ENCODE results near the gene MAML2.
A peak's percentile ranks its signal among the peaks of the same experiment; 100 is the strongest.

Gene MAML2

GRCh38 chr11:96002754-96003290 is 340.2 kb downstream of the MAML2 start:
- H3K4me2 ChIP-seq (ENCODE audit: low read length, poor library complexity, severe bottlenecking), result no peak overlapping the region
- no peak overlapping the region for H3K18ac ChIP-seq (ENCODE audit: low read depth in 1 of 2, low read length in 2 of 2)
- no peaks in the 10 kb centered on the region for H3K4me1 ChIP-seq (ENCODE audit: control insufficient read depth, insufficient read depth, low read depth, low read length)
- no peak overlapping the region for H3K9ac ChIP-seq (ENCODE audit: low read length)
- no peak overlapping the region for H4K91ac ChIP-seq (ENCODE audit: low read length)
- H3K9me3 ChIP-seq (ENCODE audit: control insufficient read depth, low read length), result no peaks in the 10 kb centered on the region
- H3K27ac ChIP-seq (ENCODE audit: low read length, poor library complexity, severe bottlenecking), result no peak overlapping the region
- no peak overlapping the region for H3K4me3 ChIP-seq (ENCODE audit: insufficient read depth in 1 of 2, low read depth in 1 of 2, low read length in 2 of 2)
- H4K8ac ChIP-seq (ENCODE audit: low read length), result no peak overlapping the region
- H2AFZ ChIP-seq (ENCODE audit: low read depth, low read length), result no peak overlapping the region
- H3K23ac ChIP-seq (ENCODE audit: low read length in 2 of 2), result no peak overlapping the region
- no peak overlapping the region for H2BK5ac ChIP-seq (ENCODE audit: low read depth, low read length, poor library complexity, severe bottlenecking)
- H3K79me1 ChIP-seq (replicated peaks; ENCODE audit: low read length, poor library complexity, severe bottlenecking), result peaks cover 13% of the 10 kb centered on the region
- no peak overlapping the region for H3K14ac ChIP-seq (ENCODE audit: low read length in 2 of 2)
- WGBS, result 93% methylated on average over 1 of the region's 1 CpG
- no peak for DNase-seq
- H2BK120ac ChIP-seq (ENCODE audit: low read depth, low read length), result no peak overlapping the region
- H3K4ac ChIP-seq (ENCODE audit: low read depth in 1 of 2, low read length in 2 of 2), result no peak overlapping the region
- no peak overlapping the region for H2BK15ac ChIP-seq (ENCODE audit: low read depth, poor library complexity, severe bottlenecking)
- H3K36me3 ChIP-seq (ENCODE audit: control insufficient read depth in 1 of 2, insufficient read depth in 2 of 2, low read depth in 1 of 2, low read length in 2 of 2), result peaks cover 0 to 5% of the 10 kb centered on the region in 2 experiments
- no peak overlapping the region for H2BK12ac ChIP-seq (ENCODE audit: low read length in 2 of 2)
- H2AK5ac ChIP-seq (ENCODE audit: low read length, severe bottlenecking), result no peak overlapping the region
- H3K27me3 ChIP-seq (ENCODE audit: control insufficient read depth in 1 of 2, insufficient read depth in 1 of 2, low read length in 2 of 2), result no peaks in the 10 kb centered on the region

GRCh38 chr11:96002339-96002738 is 340.7 kb downstream of the MAML2 start:
- no peak for DNase-seq
- 98% methylated on average over 2 of the region's 2 CpGs for WGBS
- no peak overlapping the region for H3K23ac ChIP-seq (ENCODE audit: low read length in 2 of 2)
- H2BK12ac ChIP-seq (ENCODE audit: low read length in 2 of 2), result no peak overlapping the region
- no peak overlapping the region for H3K14ac ChIP-seq (ENCODE audit: low read length in 2 of 2)
- no peak overlapping the region for H3K4me3 ChIP-seq (ENCODE audit: insufficient read depth in 1 of 2, low read depth in 1 of 2, low read length in 2 of 2)
- no peak overlapping the region for H4K8ac ChIP-seq (ENCODE audit: low read length)
- no peak overlapping the region for H3K4ac ChIP-seq (ENCODE audit: low read depth in 1 of 2, low read length in 2 of 2)
- H3K27me3 ChIP-seq (ENCODE audit: control insufficient read depth in 1 of 2, insufficient read depth in 1 of 2, low read length in 2 of 2), result no peaks in the 10 kb centered on the region
- no peaks in the 10 kb centered on the region for H3K4me1 ChIP-seq (ENCODE audit: control insufficient read depth, insufficient read depth, low read depth, low read length)
- H3K9me3 ChIP-seq (ENCODE audit: control insufficient read depth, low read length), result no peaks in the 10 kb centered on the region
- H3K27ac ChIP-seq (ENCODE audit: low read length, poor library complexity, severe bottlenecking), result no peak overlapping the region
- H3K79me1 ChIP-seq (replicated peaks; ENCODE audit: low read length, poor library complexity, severe bottlenecking), result peaks cover 13% of the 10 kb centered on the region
- no peak overlapping the region for H2BK120ac ChIP-seq (ENCODE audit: low read depth, low read length)
- no peak overlapping the region for H2BK15ac ChIP-seq (ENCODE audit: low read depth, poor library complexity, severe bottlenecking)
- no peak overlapping the region for H3K18ac ChIP-seq (ENCODE audit: low read depth in 1 of 2, low read length in 2 of 2)
- H2BK5ac ChIP-seq (ENCODE audit: low read depth, low read length, poor library complexity, severe bottlenecking), result no peak overlapping the region
- no peak overlapping the region for H3K9ac ChIP-seq (ENCODE audit: low read length)
- no peak overlapping the region for H2AK5ac ChIP-seq (ENCODE audit: low read length, severe bottlenecking)
- no peak overlapping the region for H4K91ac ChIP-seq (ENCODE audit: low read length)
- no peak overlapping the region for H2AFZ ChIP-seq (ENCODE audit: low read depth, low read length)
- H3K4me2 ChIP-seq (ENCODE audit: low read length, poor library complexity, severe bottlenecking), result no peak overlapping the region
- peaks cover 0 to 5% of the 10 kb centered on the region in 2 experiments for H3K36me3 ChIP-seq (ENCODE audit: control insufficient read depth in 1 of 2, insufficient read depth in 2 of 2, low read depth in 1 of 2, low read length in 2 of 2)

- Histone ChIP-seq H4K91ac (ENCODE audit: low read length) (no peak overlapping the region), H4K8ac (ENCODE audit: low read length) (no peak overlapping the region), H2BK12ac (ENCODE audit: low read length in 2 of 2) (peak overlapping the region in 1 of 2 experiments; percentile 10), H3K14ac (ENCODE audit: low read length in 2 of 2) (no peak overlapping the region), H3K36me3 (ENCODE audit: control insufficient read depth in 1 of 2, insufficient read depth in 2 of 2, low read depth in 1 of 2, low read length in 2 of 2) (peaks cover 0 to 5% of the 10 kb centered on the region in 2 experiments), H3K9ac (ENCODE audit: low read length) (peak overlapping the region; percentile 88), H2BK120ac (ENCODE audit: low read depth, low read length) (no peak overlapping the region), H3K23ac (ENCODE audit: low read length in 2 of 2) (no peak overlapping the region), H2BK15ac (ENCODE audit: low read depth, poor library complexity, severe bottlenecking) (no peak overlapping the region), H3K4me2 (ENCODE audit: low read length, poor library complexity, severe bottlenecking) (no peak overlapping the region), H3K27ac (ENCODE audit: low read length, poor library complexity, severe bottlenecking) (no peak overlapping the region), H2BK5ac (ENCODE audit: low read depth, low read length, poor library complexity, severe bottlenecking) (no peak overlapping the region), H3K4ac (ENCODE audit: low read depth in 1 of 2, low read length in 2 of 2) (no peak overlapping the region), H3K18ac (ENCODE audit: low read depth in 1 of 2, low read length in 2 of 2) (no peak overlapping the region), H3K4me3 (ENCODE audit: insufficient read depth in 1 of 2, low read depth in 1 of 2, low read length in 2 of 2) (peak overlapping the region in 1 of 2 experiments; percentile 62), H3K27me3 (ENCODE audit: control insufficient read depth in 1 of 2, insufficient read depth in 1 of 2, low read length in 2 of 2) (no peaks in the 10 kb centered on the region), H3K9me3 (ENCODE audit: control insufficient read depth, low read length) (no peaks in the 10 kb centered on the region), H3K79me1 (replicated peaks; ENCODE audit: low read length, poor library complexity, severe bottlenecking) (peaks cover 15% of the 10 kb centered on the region), H2AFZ (ENCODE audit: low read depth, low read length) (no peak overlapping the region), H2AK5ac (ENCODE audit: low read length, severe bottlenecking) (no peak overlapping the region), H3K4me1 (ENCODE audit: control insufficient read depth, insufficient read depth, low read depth, low read length) (no peaks in the 10 kb centered on the region)
- WGBS, result 96% methylated on average over 4 of the region's 5 CpGs
- no peak for DNase-seq
Measured at GRCh38 chr11:96001037-96001436, 342.0 kb downstream of the MAML2 start.

GRCh38 chr11:95999711-96000406 is 343.1 kb downstream of the MAML2 start:
- DNase-seq, result no peak
- H2BK120ac ChIP-seq (ENCODE audit: low read depth, low read length), result no peak overlapping the region
- no peak overlapping the region for H3K23ac ChIP-seq (ENCODE audit: low read length in 2 of 2)
- no peak overlapping the region for H4K8ac ChIP-seq (ENCODE audit: low read length)
- no peak overlapping the region for H2BK12ac ChIP-seq (ENCODE audit: low read length in 2 of 2)
- H3K14ac ChIP-seq (ENCODE audit: low read length in 2 of 2), result no peak overlapping the region
- WGBS, result 78% methylated on average over 8 of the region's 8 CpGs
- no peak overlapping the region for H3K18ac ChIP-seq (ENCODE audit: low read depth in 1 of 2, low read length in 2 of 2)
- peak overlapping the region; percentile 88 for H3K9ac ChIP-seq (ENCODE audit: low read length)
- no peak overlapping the region for H2BK5ac ChIP-seq (ENCODE audit: low read depth, low read length, poor library complexity, severe bottlenecking)
- no peaks in the 10 kb centered on the region for H3K27me3 ChIP-seq (ENCODE audit: control insufficient read depth in 1 of 2, insufficient read depth in 1 of 2, low read length in 2 of 2)
- H3K36me3 ChIP-seq (ENCODE audit: control insufficient read depth in 1 of 2, insufficient read depth in 2 of 2, low read depth in 1 of 2, low read length in 2 of 2), result peaks cover 0 to 9% of the 10 kb centered on the region in 2 experiments
- H3K4ac ChIP-seq (ENCODE audit: low read depth in 1 of 2, low read length in 2 of 2), result peak overlapping the region in 1 of 2 experiments; percentile 67
- peaks cover 15% of the 10 kb centered on the region for H3K79me1 ChIP-seq (replicated peaks; ENCODE audit: low read length, poor library complexity, severe bottlenecking)
- H3K9me3 ChIP-seq (ENCODE audit: control insufficient read depth, low read length), result no peaks in the 10 kb centered on the region
- peak overlapping the region in 1 of 2 experiments; percentile 62 for H3K4me3 ChIP-seq (ENCODE audit: insufficient read depth in 1 of 2, low read depth in 1 of 2, low read length in 2 of 2)
- no peak overlapping the region for H2BK15ac ChIP-seq (ENCODE audit: low read depth, poor library complexity, severe bottlenecking)
- H2AK5ac ChIP-seq (ENCODE audit: low read length, severe bottlenecking), result no peak overlapping the region
- H2AFZ ChIP-seq (ENCODE audit: low read depth, low read length), result no peak overlapping the region
- no peak overlapping the region for H3K27ac ChIP-seq (ENCODE audit: low read length, poor library complexity, severe bottlenecking)
- H3K4me2 ChIP-seq (ENCODE audit: low read length, poor library complexity, severe bottlenecking), result no peak overlapping the region
- no peak overlapping the region for H4K91ac ChIP-seq (ENCODE audit: low read length)
- H3K4me1 ChIP-seq (ENCODE audit: control insufficient read depth, insufficient read depth, low read depth, low read length), result no peaks in the 10 kb centered on the region

Measured in mesenchymal stem cell (in vitro differentiated cells and primary cell).